Adrenal gland (tissue), 5 donors: ENCODE measurements around the gene HIPK2.

Source experiments
- POLR2A ChIP-seq, 2 donors: fragments of 450-650 bp; IDR thresholded peaks; one replicate each; pipeline ENCODE4 v1.6.1; 2017; ENCODE audit warnings: antibody characterized with exemption in 2 of 2, mild to moderate bottlenecking in 2 of 2, moderate library complexity in 1 of 2
- TF ChIP-seq, protein P1 (sequence below), 6 experiments: fragments of 450-650 bp in 4 of 6; fragments of 200-600 bp in 2 of 6; sonication (generic) in 1 of 6; IDR thresholded peaks; 1 replicate in 5 of 6; 2 replicates in 1 of 6; pipeline versions ENCODE4 v1.5.1 to v1.8.0; 2016 to 2021; ENCODE audit warnings: antibody characterized with exemption in 6 of 6, mild to moderate bottlenecking in 2 of 6, moderate library complexity in 1 of 6
- donor health status: DM: no; HTN: no; CAD: no.

DNA sequence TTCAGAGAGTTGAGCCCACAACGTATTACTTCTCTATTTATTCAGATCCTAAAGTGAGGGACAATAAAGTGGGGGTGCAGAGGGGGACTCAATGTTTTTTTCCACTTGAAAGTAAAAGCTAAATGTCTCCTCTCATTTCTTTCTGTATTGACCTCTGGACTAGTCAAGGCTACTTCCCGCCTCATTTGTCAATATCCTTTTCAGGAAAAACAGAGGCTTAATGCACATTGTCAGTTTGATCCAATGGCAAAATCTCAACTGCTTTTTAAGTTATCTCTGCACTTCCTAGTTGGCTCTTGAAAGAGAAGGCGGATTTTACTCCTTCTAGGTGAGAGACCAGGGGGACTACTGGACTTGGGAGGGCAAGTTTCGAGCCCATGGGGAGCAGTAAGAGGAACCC is 56.4 kb downstream of the HIPK2 start:
- no peak for TF ChIP-seq POLR2A (IDR thresholded peaks at IDR 0.05)
- TF ChIP-seq, protein P1, sequence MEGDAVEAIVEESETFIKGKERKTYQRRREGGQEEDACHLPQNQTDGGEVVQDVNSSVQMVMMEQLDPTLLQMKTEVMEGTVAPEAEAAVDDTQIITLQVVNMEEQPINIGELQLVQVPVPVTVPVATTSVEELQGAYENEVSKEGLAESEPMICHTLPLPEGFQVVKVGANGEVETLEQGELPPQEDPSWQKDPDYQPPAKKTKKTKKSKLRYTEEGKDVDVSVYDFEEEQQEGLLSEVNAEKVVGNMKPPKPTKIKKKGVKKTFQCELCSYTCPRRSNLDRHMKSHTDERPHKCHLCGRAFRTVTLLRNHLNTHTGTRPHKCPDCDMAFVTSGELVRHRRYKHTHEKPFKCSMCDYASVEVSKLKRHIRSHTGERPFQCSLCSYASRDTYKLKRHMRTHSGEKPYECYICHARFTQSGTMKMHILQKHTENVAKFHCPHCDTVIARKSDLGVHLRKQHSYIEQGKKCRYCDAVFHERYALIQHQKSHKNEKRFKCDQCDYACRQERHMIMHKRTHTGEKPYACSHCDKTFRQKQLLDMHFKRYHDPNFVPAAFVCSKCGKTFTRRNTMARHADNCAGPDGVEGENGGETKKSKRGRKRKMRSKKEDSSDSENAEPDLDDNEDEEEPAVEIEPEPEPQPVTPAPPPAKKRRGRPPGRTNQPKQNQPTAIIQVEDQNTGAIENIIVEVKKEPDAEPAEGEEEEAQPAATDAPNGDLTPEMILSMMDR (IDR thresholded peaks at IDR 0.05) = no peak
